ENCODE measurements around the gene IDH3A. TPM values are rescaled to one million over a fixed set of nuclear protein-coding genes. Genes with fewer than 3 reads are reported as not detected.

The IDH3A gene
- total RNA-seq (100 to 1,000 TPM; 166 to 471 (median 359) TPM), polyA plus RNA-seq (100 to 1,000 TPM; 158 to 160 TPM)
- long read RNA-seq, donor 1, full-length matches to known transcripts, result 151 of 206 reads
- long read RNA-seq, donor 1, partial matches to known transcripts, result 14 of 206 reads
- long read RNA-seq, donor 1, other reads (novel, unspliced or antisense), result 41 of 206 reads
- long read RNA-seq, donor 2, full-length matches to known transcripts, result 1,210 of 1,422 reads
- long read RNA-seq, donor 2, partial matches to known transcripts, result 81 of 1,422 reads
- long read RNA-seq, donor 2, other reads (novel, unspliced or antisense), result 131 of 1,422 reads
- long read RNA-seq, donor 3, full-length matches to known transcripts, result 218 of 259 reads
- long read RNA-seq, donor 3, partial matches to known transcripts, result 13 of 259 reads
- long read RNA-seq, donor 3, other reads (novel, unspliced or antisense), result 28 of 259 reads

DNA sequence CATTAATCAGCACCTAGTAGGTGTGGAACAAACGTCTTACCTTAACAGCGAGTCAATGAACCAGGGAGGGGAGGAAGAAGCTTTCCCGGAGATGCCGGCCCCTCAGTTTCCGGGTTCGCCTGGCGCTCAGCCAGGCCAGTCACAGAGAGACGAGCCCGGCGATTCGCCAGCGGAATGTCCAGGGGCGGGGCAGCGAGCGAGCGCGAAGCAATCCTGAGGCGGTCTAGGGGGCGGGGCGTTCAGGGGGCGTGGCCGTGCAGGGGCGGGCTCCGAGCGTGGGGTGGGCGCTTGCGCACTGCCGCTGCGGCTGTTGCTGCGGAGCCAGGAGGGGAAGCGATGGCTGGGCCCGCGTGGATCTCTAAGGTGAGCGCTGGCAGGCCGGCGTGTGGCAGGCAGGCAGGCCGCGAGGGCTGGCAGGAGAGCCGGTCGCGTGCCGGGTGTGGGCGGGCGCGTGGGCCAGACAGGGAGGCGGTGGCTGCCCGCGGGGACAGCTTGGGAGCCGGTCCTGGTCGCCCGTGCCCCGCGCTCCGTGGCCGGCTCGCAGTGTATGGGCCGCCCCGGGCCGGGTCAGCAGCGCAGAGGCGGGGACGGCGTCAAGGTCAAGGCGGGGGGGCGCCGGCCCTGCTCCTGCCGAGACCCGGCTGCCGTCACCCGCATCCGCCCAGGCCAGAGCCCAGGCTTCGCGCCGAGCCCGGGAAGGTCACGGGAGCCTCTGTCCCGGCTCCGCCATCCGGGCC, at the start of gene IDH3A:
Gene IDH3A (plus strand): TSS at position 295 of the 737 bp plus-strand sequence. CDS start 42 bp downstream, at position 337.
- TF ChIP-seq CTCF (IDR thresholded peaks at IDR 0.05), result no peak
- TF ChIP-seq POLR2A (IDR thresholded peaks at IDR 0.05), result peak; percentile 70 to 94
- no peaks in the 10 kb centered on the region for H3K9me3 ChIP-seq

DNA sequence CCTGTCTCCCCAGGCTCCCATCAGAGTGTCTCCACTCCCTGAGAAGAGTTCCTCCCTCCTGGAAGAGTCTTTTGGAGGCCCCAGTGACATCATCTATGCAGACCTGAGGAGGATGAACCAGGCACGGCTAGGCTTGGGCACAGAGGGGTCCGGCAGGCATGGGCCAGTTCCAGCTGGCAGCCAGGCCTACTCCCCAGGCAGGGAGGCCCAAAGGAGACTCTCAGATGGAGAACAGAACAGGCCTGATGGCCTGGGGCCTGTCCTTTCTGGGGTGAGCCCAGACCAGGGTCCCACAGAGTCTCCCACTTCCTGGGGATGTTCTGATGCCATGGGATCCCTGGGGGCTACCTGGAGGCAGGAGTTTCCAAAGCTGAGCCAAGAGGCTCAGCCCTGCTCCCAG, 48.3 kb upstream of the IDH3A start:
- H3K4me1 ChIP-seq, result peaks cover 0 to 32% (median 0%) of the 10 kb centered on the region in 12 donors
- ATAC-seq (no peak), DNase-seq (no peak)
- H3K36me3 ChIP-seq, result no peaks in the 10 kb centered on the region
- no peak overlapping the region for H3K4me3 ChIP-seq
- WGBS, 4 donors, result 83 to 100% (median 90%) methylated on average over 2 of the region's 2 CpGs
- no peak overlapping the region for H3K27ac ChIP-seq
- TF ChIP-seq POLR2A (IDR thresholded peaks at IDR 0.05) (no peak), CTCF (IDR thresholded peaks at IDR 0.05) (no peak)
- no peaks in the 10 kb centered on the region for H3K27me3 ChIP-seq
- intact Hi-C loops (cut with DNase I), result loop anchor here in 1 of 10 donors (10.0 kb wide), 1 partner anchor 96 kb away; no protein-coding TSS in a partner anchor
- no peaks in the 10 kb centered on the region for H3K9me3 ChIP-seq

More for the DNA sequence above, at the start of gene IDH3A:
- intact Hi-C loops (cut with DNase I), result no loop called here
- Histone ChIP-seq H3K27ac (peak within 1 kb of the TSS; percentile 76 to 97 (median 91)), H3K4me1 (peaks cover 2 to 49% (median 29%) of the 10 kb centered on the region in 12 donors), H3K36me3 (peaks cover 0 to 7% (median 0%) of the 10 kb centered on the region in 9 donors), H3K4me3 (peak within 1 kb of the TSS; percentile 47 to 98 (median 82)), H3K27me3 (no peaks in the 10 kb centered on the region)
- 0 to 1% (median 1%) methylated on average over 45 to 79 of the region's 79 CpGs for WGBS, 4 donors
- ATAC-seq, result peak; percentile 96 to 98 (median 97)
- DNase-seq, result peak; percentile 100

- WGBS, 4 donors, result 94 to 100% (median 98%) methylated on average over 5 of the region's 5 CpGs
- Histone ChIP-seq H3K27ac (no peak overlapping the region), H3K4me3 (no peak overlapping the region), H3K27me3 (no peaks in the 10 kb centered on the region), H3K4me1 (peaks cover 0 to 37% (median 0%) of the 10 kb centered on the region in 12 donors), H3K9me3 (no peaks in the 10 kb centered on the region), H3K36me3 (no peaks in the 10 kb centered on the region)
- intact Hi-C loops (cut with DNase I), result loop anchor here in 1 of 10 donors (10.0 kb wide), 1 partner anchor 97 kb away; no protein-coding TSS in a partner anchor
- no peak for TF ChIP-seq CTCF (IDR thresholded peaks at IDR 0.05)
- no peak for TF ChIP-seq POLR2A (IDR thresholded peaks at IDR 0.05)
- no peak for DNase-seq
- ATAC-seq, result peak in 1 of 4 donors; percentile 33
These were observed 47.6 kb upstream of the IDH3A start for GRCh38 chr15:78101423-78102105.
